GM18517 (cell line): ENCODE measurements around the gene SEC14L1.
A peak's percentile ranks its signal among the peaks of the same experiment; 100 is the strongest.
"Not testable (repeated sequence)": the region's sequence is repeated elsewhere in the genome, so short reads cannot be mapped to it uniquely, and the experiment has no call there.

Source experiments
- ATAC-seq: cut with Tn5 transposase; IDR thresholded peaks from one replicate; pipeline ENCODE4 v1.9.1; 2021; ENCODE audit warnings: mild to moderate bottlenecking, moderate library complexity; ENCODE audit not compliant: unreplicated experiment

Gene SEC14L1

GRCh38 chr17:77140166-77140877, 447 bp upstream of the SEC14L1 start:
- peak; percentile 83 for ATAC-seq

- no peak for ATAC-seq
Observed at GRCh38 chr17:77141846-77142449, 1.2 kb downstream of the SEC14L1 start.

- no peak for ATAC-seq
Observed at GRCh38 chr17:77142689-77143088, 1.9 kb downstream of the SEC14L1 start.

GRCh38 chr17:77143306-77143705, 2.5 kb downstream of the SEC14L1 start:
- no peak for ATAC-seq

GRCh38 chr17:77144227-77144626, 3.5 kb downstream of the SEC14L1 start:
- no peak for ATAC-seq

GRCh38 chr17:77145224-77145611, 4.4 kb downstream of the SEC14L1 start:
- ATAC-seq, result no peak

GRCh38 chr17:77145612-77146245, 5.0 kb downstream of the SEC14L1 start:
- no peak for ATAC-seq

GRCh38 chr17:77146246-77146632, 5.5 kb downstream of the SEC14L1 start:
- ATAC-seq, result no peak

- ATAC-seq, result no peak
Observed at GRCh38 chr17:77146882-77147281, 6.1 kb downstream of the SEC14L1 start.

GRCh38 chr17:77147357-77147801, 6.6 kb downstream of the SEC14L1 start:
- peak; percentile 58 for ATAC-seq

GRCh38 chr17:77148077-77148939, 7.5 kb downstream of the SEC14L1 start:
- ATAC-seq, result no peak

- no peak for ATAC-seq
Observed at GRCh38 chr17:77148940-77149510, 8.3 kb downstream of the SEC14L1 start.

- no peak for ATAC-seq
Observed at GRCh38 chr17:77150196-77150595, 9.4 kb downstream of the SEC14L1 start.

- no peak for ATAC-seq
Observed at GRCh38 chr17:77151186-77151585, 10.4 kb downstream of the SEC14L1 start.

- ATAC-seq, result not testable (repeated sequence)
Observed at GRCh38 chr17:77152056-77152455, 11.3 kb downstream of the SEC14L1 start.

GRCh38 chr17:77153472-77153871, 12.7 kb downstream of the SEC14L1 start:
- ATAC-seq, result no peak

GRCh38 chr17:77153999-77154586, 13.3 kb downstream of the SEC14L1 start:
- ATAC-seq, result no peak

- no peak for ATAC-seq
Observed at GRCh38 chr17:77155125-77155524, 14.4 kb downstream of the SEC14L1 start.

- ATAC-seq, result not testable (repeated sequence)
Observed at GRCh38 chr17:77157766-77158165, 17.0 kb downstream of the SEC14L1 start.

- ATAC-seq, result no peak
Observed at GRCh38 chr17:77160091-77160874, 19.5 kb downstream of the SEC14L1 start.
